HG03039 (cell line): ENCODE data around the gene PTDSS2.
"Not testable (repeated sequence)": the region's sequence is repeated elsewhere in the genome, so short reads cannot be mapped to it uniquely, and the experiment has no call there.

Experiments
- ATAC-seq: cut with Tn5 transposase; IDR thresholded peaks from one replicate; pipeline ENCODE4 v1.9.1; 2021; ENCODE audit warnings: mild to moderate bottlenecking, moderate library complexity; ENCODE audit not compliant: unreplicated experiment

Gene PTDSS2

GRCh38 chr11:429931-430456, 20.1 kb upstream of the PTDSS2 start:
- no peak for ATAC-seq

- no peak for ATAC-seq
Measured at GRCh38 chr11:431921-432320, 18.2 kb upstream of the PTDSS2 start.

GRCh38 chr11:432501-433100, 17.5 kb upstream of the PTDSS2 start:
- ATAC-seq = no peak

- no peak for ATAC-seq
Measured at GRCh38 chr11:433111-433510, 17.0 kb upstream of the PTDSS2 start.

GRCh38 chr11:433641-434040, 16.4 kb upstream of the PTDSS2 start:
- no peak for ATAC-seq

- no peak for ATAC-seq
Measured at GRCh38 chr11:434496-434895, 15.6 kb upstream of the PTDSS2 start.

- not testable (repeated sequence) for ATAC-seq
Measured at GRCh38 chr11:434999-435740, 14.9 kb upstream of the PTDSS2 start.

GRCh38 chr11:437228-437870, 12.7 kb upstream of the PTDSS2 start:
- ATAC-seq = no peak

- no peak for ATAC-seq
Measured at GRCh38 chr11:438101-438844, 11.8 kb upstream of the PTDSS2 start.

GRCh38 chr11:439315-440064, 10.6 kb upstream of the PTDSS2 start:
- no peak for ATAC-seq

- no peak for ATAC-seq
Measured at GRCh38 chr11:440065-441042, 9.7 kb upstream of the PTDSS2 start.

GRCh38 chr11:441043-441417, 9.0 kb upstream of the PTDSS2 start:
- no peak for ATAC-seq

- ATAC-seq = peak; percentile 51
Measured at GRCh38 chr11:441418-442274, 8.4 kb upstream of the PTDSS2 start, which contains the start of gene ANO9. Gene ANO9, minus strand, starts transcription at chr11:442011. Its CDS starts 85 bp downstream, at chr11:441926.

- ATAC-seq = no peak
Measured at GRCh38 chr11:442611-443081, 7.4 kb upstream of the PTDSS2 start.

GRCh38 chr11:443542-444199, 6.4 kb upstream of the PTDSS2 start:
- ATAC-seq = no peak

- no peak for ATAC-seq
Measured at GRCh38 chr11:444396-445144, 5.5 kb upstream of the PTDSS2 start.
